ENCODE results near the gene SERTAD4.

The SERTAD4 gene

DNA sequence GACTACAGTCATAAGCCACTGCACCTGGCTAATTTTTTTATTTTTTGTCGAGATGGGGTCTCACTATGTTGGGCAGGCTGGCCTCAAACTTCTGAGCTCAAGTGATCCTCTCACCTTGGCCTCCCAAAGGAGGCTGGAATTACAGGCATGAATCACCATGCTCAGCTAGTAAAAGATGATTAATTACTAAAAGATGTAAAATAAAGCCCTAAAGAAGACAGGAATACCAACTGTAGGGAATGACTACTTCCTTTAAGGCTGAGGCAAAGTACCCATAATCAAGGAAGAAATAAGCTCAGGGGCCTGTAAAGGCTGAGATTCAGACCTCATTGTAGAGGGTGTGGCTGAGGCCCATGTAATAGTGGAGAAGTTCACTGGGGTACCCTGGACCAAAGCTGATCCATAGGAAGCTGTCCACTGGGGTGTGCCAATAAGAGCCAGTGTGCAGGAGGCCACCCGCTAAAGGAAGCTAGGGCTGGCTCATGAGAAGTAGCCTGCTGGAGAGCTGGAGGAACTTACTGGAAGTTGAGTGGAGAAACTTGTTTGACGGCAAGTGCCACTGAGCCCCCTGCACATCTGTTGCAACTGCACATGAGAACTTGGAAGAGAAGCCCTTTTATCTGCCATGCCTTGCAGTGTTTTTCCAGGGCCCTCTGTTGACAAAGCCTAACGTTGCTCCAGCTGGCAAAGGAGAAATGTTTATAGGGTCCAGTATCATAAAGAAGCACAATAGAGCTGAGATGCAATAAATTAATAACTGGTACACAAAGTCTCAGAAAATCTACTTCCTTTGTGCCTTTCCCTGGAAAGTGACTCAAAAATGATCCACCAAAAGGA lies 17.8 kb upstream of the SERTAD4 start:
- no peaks in the 10 kb centered on the region for H3K36me3 ChIP-seq (ENCODE audit: low read depth)
- no peaks in the 10 kb centered on the region for H3K27me3 ChIP-seq (ENCODE audit: insufficient read depth, poor library complexity, severe bottlenecking)
- DNase-seq (ENCODE audit: low spot score), result no peak
- TF ChIP-seq, protein P1, sequence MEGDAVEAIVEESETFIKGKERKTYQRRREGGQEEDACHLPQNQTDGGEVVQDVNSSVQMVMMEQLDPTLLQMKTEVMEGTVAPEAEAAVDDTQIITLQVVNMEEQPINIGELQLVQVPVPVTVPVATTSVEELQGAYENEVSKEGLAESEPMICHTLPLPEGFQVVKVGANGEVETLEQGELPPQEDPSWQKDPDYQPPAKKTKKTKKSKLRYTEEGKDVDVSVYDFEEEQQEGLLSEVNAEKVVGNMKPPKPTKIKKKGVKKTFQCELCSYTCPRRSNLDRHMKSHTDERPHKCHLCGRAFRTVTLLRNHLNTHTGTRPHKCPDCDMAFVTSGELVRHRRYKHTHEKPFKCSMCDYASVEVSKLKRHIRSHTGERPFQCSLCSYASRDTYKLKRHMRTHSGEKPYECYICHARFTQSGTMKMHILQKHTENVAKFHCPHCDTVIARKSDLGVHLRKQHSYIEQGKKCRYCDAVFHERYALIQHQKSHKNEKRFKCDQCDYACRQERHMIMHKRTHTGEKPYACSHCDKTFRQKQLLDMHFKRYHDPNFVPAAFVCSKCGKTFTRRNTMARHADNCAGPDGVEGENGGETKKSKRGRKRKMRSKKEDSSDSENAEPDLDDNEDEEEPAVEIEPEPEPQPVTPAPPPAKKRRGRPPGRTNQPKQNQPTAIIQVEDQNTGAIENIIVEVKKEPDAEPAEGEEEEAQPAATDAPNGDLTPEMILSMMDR (IDR thresholded peaks at IDR 0.05; ENCODE audit: poor library complexity, severe bottlenecking), result no peak
- H3K4me3 ChIP-seq (ENCODE audit: severe bottlenecking), result no peak overlapping the region
- no peaks in the 10 kb centered on the region for H3K9me3 ChIP-seq (ENCODE audit: severe bottlenecking)
- no peak for ATAC-seq (ENCODE audit: low read depth)
- H3K4me1 ChIP-seq (ENCODE audit: insufficient read depth, poor library complexity, severe bottlenecking), result no peaks in the 10 kb centered on the region
- H3K27ac ChIP-seq (ENCODE audit: poor library complexity, severe bottlenecking), result no peak overlapping the region

DNA sequence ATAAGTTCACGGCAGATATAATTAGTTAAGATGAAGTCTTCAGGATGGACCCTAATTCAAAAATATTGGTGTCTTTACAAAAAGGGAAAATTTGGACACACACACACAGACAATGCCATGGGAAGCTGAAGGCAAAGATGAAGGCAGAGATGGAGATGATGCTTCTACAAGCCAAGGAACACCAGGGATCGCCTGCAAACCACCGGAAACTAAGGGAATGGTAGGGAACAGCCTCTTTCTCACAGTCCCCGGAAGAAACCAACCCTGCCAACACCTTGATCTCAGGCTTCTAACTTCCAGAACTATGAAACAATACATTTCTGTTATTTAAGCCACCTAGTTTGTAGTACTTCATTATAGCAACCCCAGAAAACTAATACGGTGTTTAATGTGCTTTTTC lies 15.1 kb upstream of the SERTAD4 start:
- H3K27ac ChIP-seq (ENCODE audit: poor library complexity, severe bottlenecking), result no peak overlapping the region
- H3K27me3 ChIP-seq (ENCODE audit: insufficient read depth, poor library complexity, severe bottlenecking), result no peaks in the 10 kb centered on the region
- no peaks in the 10 kb centered on the region for H3K9me3 ChIP-seq (ENCODE audit: severe bottlenecking)
- H3K36me3 ChIP-seq (ENCODE audit: low read depth), result no peaks in the 10 kb centered on the region
- DNase-seq (ENCODE audit: low spot score) (no peak), ATAC-seq (ENCODE audit: low read depth) (no peak)
- no peak overlapping the region for H3K4me3 ChIP-seq (ENCODE audit: severe bottlenecking)
- TF ChIP-seq, protein P1 (IDR thresholded peaks at IDR 0.05; ENCODE audit: poor library complexity, severe bottlenecking), result no peak
- no peaks in the 10 kb centered on the region for H3K4me1 ChIP-seq (ENCODE audit: insufficient read depth, poor library complexity, severe bottlenecking)

DNA sequence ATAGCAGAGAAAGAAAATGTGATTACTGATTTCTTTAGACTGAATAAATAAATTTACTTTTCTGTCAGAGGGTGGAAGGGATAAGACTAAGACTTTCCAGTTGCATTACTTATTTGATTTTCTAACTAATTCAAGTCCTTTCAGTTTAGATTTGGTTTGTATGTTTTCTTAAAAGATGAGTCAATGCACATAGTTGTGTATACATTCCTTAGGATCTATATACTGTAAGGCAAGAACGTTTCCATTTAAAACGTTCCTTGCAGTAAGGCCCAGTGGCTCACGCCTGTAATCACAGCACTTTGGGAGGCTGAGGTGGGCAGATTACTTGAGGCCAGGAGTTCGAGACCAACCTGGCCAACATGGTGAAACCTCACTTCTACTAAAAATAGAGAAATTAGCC lies 14.5 kb upstream of the SERTAD4 start:
- DNase-seq (ENCODE audit: low spot score), result no peak
- no peak for ATAC-seq (ENCODE audit: low read depth)
- Histone ChIP-seq H3K27me3 (ENCODE audit: insufficient read depth, poor library complexity, severe bottlenecking) (no peaks in the 10 kb centered on the region), H3K4me1 (ENCODE audit: insufficient read depth, poor library complexity, severe bottlenecking) (no peaks in the 10 kb centered on the region), H3K4me3 (ENCODE audit: severe bottlenecking) (no peak overlapping the region), H3K9me3 (ENCODE audit: severe bottlenecking) (no peaks in the 10 kb centered on the region), H3K27ac (ENCODE audit: poor library complexity, severe bottlenecking) (no peak overlapping the region), H3K36me3 (ENCODE audit: low read depth) (no peaks in the 10 kb centered on the region)
- TF ChIP-seq, protein P1 (IDR thresholded peaks at IDR 0.05; ENCODE audit: poor library complexity, severe bottlenecking), result no peak

DNA sequence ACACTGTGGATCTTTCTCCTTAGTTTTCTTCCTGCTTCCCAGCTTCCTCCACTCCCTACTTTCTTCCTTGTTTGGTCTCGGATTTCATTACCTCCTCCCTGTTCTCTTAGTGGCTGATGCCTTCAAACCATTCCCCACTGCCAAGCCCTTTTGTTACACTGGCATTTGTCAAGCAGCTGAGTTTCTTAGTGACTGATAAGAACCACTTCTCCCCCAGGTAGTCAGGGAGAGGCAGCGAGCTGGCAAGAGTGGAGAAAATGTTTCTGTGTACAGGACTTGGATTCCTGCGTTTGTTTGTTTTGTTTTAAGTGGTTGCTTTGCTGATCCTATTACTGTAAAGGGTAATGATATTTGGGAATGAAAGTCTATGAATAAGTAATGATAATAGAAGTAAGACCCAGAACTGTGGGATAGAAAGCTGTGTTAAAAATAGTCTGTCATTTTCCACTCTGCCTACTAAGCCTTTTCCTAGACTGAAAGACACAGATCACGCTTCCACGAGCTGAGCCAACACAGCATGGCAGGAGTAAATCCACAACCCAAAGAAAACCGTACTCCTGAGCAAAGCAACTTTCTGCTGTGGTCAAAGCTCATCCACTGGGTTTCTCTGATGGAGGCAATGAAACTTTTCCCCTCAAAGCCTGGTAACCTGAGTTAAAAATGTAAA lies 10.1 kb upstream of the SERTAD4 start:
- DNase-seq (ENCODE audit: low spot score) (no peak), ATAC-seq (ENCODE audit: low read depth) (no peak)
- H3K27ac ChIP-seq (ENCODE audit: poor library complexity, severe bottlenecking), result no peak overlapping the region
- H3K4me1 ChIP-seq (ENCODE audit: insufficient read depth, poor library complexity, severe bottlenecking), result no peaks in the 10 kb centered on the region
- no peaks in the 10 kb centered on the region for H3K27me3 ChIP-seq (ENCODE audit: insufficient read depth, poor library complexity, severe bottlenecking)
- H3K4me3 ChIP-seq (ENCODE audit: severe bottlenecking), result no peak overlapping the region
- TF ChIP-seq, protein P1 (IDR thresholded peaks at IDR 0.05; ENCODE audit: poor library complexity, severe bottlenecking), result no peak
- no peaks in the 10 kb centered on the region for H3K9me3 ChIP-seq (ENCODE audit: severe bottlenecking)
- H3K36me3 ChIP-seq (ENCODE audit: low read depth), result no peaks in the 10 kb centered on the region
